LNCaP clone FGC (cell line): ENCODE data around the gene PCED1A.

ENCODE experiments used
- DNase-seq: peaks from one replicate; pipeline ENCODE4 v3.0.0-alpha.2; 2011; ENCODE audit warnings: low read depth
- H3K4me3 ChIP-seq: 2 replicates; pipeline ENCODE4 v1.5.1; 2011; ENCODE audit warnings: mild to moderate bottlenecking, low read depth, low read length, control low read depth
- CTCF ChIP-seq: IDR thresholded peaks from 2 replicates; pipeline ENCODE4 v1.5.1; 2012; ENCODE audit warnings: mild to moderate bottlenecking; ENCODE audit not compliant: control insufficient read depth, insufficient read depth; ENCODE audit errors: extremely low read depth

Gene PCED1A

DNA sequence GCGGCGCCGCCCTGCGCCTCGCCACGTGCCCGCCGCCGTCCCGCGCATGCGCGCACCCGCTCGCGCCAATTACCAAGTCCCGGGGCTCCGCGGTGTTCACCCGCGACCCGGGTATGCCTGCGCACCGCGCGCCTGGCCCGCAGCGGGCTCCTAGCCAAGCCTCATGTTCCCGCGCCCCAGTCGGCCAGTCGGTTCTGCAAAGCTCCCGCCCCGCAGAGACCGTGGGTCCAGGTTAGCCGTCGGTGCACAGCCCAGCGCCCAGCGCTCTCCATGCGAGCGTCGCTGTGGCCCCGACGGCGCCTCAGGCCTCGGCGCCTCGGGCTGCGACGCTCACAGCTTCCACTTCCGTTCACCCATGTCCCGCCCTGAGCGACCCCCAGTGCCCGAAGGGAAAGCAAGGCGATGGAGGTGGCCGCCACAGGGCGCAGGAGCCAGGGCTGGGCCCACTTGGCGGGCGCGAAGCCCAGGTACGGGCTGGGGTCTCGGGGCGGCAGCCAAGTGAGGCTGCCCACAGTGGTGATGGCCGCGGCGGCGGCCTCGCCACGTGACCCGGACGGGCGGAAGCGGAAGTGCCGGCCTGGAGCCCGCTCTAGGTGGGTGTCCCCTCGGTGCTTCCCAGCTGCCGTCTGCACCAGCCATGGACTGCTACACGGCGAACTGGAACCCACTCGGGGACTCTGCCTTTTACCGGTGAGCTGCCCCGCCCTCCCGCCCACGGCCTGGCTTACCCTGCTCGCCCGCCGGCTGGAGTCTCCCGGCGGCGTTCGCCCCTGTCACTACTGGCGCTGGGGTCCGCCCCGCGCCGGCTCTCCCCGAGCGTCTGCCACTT, at the start of gene PCED1A, which contains the start of gene VPS16:
PCED1A (minus strand) TSS at position 518 of the 829 bp plus-strand sequence. CDS start 743 bp downstream, outside the sequence.
VPS16 (plus strand) TSS at position 608 of the 829 bp plus-strand sequence; CDS start at position 638, 30 bp downstream.
- peak; percentile 52 for DNase-seq
- no peak for TF ChIP-seq CTCF

GRCh38 chr20:2889797-2890196, 49.3 kb upstream of the PCED1A start:
- DNase-seq, result no peak
- H3K4me3 ChIP-seq, result no peak overlapping the region
- TF ChIP-seq CTCF, result no peak

More for the DNA sequence above, at the start of gene PCED1A, which contains the start of gene VPS16:
- H3K4me3 ChIP-seq, result peak within 1 kb of the TSS; percentile 82

GRCh38 chr20:2889209-2889608, 48.8 kb upstream of the PCED1A start:
- no peak overlapping the region for H3K4me3 ChIP-seq
- no peak for TF ChIP-seq CTCF
- no peak for DNase-seq

DNA sequence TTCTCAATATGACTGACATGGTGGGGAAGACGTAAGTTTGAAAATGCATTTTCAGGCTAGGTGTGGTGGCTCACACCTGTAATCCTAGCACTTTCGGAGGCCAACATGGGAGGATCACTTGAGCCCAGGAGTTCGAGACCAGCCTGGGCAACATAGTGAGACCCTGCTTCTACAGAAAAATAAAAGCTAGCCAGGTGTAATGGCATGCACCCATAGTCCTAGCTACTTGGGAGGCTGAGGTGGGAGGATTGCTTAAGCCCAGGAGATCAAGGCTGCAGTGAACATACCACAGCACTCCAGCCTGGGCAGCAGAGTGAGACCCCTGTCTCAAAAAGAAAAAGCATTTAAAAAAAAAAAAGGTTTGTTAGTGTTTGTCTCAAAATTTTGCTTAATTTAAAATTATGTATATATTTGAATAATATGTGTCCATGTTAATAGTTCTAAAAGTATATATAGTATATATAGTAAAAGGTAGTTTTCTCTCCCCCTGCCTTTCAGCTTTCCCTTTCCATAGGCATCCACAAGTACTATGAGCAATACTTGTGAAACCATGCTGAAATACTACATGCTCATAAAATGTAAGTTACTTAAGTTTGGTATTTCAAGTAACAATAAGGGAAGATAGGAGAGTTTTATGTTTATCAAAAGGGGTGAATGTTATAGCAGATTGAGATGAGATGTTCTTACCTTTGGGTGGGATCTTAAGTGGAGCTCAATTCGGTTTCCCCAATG, 47.9 kb upstream of the PCED1A start:
- no peak for DNase-seq

GRCh38 chr20:2887715-2888114, 47.3 kb upstream of the PCED1A start:
- H3K4me3 ChIP-seq, result no peak overlapping the region
- no peak for TF ChIP-seq CTCF
- DNase-seq, result no peak

More for the DNA sequence above, 47.9 kb upstream of the PCED1A start:
- H3K4me3 ChIP-seq, result no peak overlapping the region
- no peak for TF ChIP-seq CTCF

DNA sequence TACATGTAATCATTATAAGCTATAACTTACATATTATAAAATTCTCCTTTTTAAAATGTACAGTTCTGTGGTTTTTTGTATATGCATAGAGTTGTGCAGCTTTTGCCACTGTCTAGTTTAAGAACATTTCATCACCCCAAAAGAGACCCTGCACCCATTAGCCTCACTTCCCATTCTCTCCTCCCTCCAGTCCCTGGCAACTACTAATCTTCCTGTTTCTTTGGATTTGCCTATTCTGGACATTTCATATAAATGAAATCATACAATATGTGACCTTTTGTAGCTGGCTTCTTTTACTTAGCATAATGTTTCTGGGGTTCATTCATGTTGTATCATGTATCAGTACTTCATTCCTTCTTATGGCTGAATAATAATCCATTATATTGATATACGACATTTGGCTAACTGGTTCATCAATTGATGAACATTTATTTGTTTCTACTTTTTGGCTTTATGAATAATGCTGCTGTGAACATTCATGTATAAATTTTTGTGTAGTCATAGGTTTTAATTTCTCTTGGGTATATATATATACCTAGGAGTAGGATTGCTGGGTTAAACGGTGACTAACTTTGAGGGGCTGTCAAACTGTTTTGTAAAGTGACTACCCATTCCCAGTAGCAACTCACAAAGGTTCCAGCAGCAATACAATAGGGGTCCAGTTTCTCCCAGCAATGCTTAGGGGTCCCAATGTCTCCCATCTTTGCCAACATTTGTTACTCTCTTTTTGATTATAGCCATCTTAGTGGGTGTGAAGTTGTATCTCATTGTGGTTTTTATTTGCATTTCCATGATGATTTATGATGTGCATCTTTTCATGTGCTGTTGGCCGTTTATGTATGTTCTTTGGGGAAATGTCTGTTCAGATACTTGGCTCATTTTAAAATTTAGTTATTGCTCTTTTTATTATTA, 43.5 kb upstream of the PCED1A start:
- no peak for DNase-seq
- no peak overlapping the region for H3K4me3 ChIP-seq
- no peak for TF ChIP-seq CTCF
